Kidney (tissue), 14 donors: Measurements from ENCODE around the gene TNNI2. TPM values are rescaled to one million over a fixed set of nuclear protein-coding genes. Genes with fewer than 3 reads are reported as not detected.
"Not testable (repeated sequence)": the region's sequence is repeated elsewhere in the genome, so short reads cannot be mapped to it uniquely, and the experiment has no call there.

ENCODE experiments used
- DNase-seq, 5 donors: peaks; one replicate each; pipeline ENCODE4 v3.0.0-alpha.2; 2013 to 2020
- FAIRE-seq: peaks from 2 replicates; lab custom pipeline; 2012; peaks lifted over from hg19 to GRCh38; lab: Jason Lieb, UNC
- H3K27ac ChIP-seq, 2 donors: one replicate each; pipeline ENCODE4 v1.7.0; 2013; ENCODE audit warnings: low read depth in 2 of 2, low read length in 2 of 2, inconsistent platforms in 1 of 2
- H3K27me3 ChIP-seq: one replicate; pipeline ENCODE4 v1.7.1; 2013; ENCODE audit warnings: low read length, inconsistent platforms; ENCODE audit not compliant: control insufficient read depth, insufficient read depth
- H3K36me3 ChIP-seq, 3 donors: one replicate each; pipeline versions ENCODE4 v1.7.0 to v1.7.1; 2013; ENCODE audit warnings: low read length in 3 of 3, control low read depth in 1 of 3, inconsistent platforms in 1 of 3; ENCODE audit not compliant: insufficient read depth in 3 of 3, control insufficient read depth in 2 of 3
- H3K4me1 ChIP-seq, 3 donors: one replicate each; pipeline versions ENCODE4 v1.7.0 to v1.7.1; 2013; ENCODE audit warnings: low read length in 3 of 3, inconsistent platforms in 1 of 3, low read depth in 1 of 3; ENCODE audit not compliant: control insufficient read depth in 2 of 3, insufficient read depth in 2 of 3
- H3K4me3 ChIP-seq, 3 donors: one replicate each; pipeline versions ENCODE4 v1.7.0 to v1.8.1; 2013; ENCODE audit warnings: low read length in 3 of 3, control low read depth in 1 of 3, inconsistent platforms in 1 of 3
- H3K9ac ChIP-seq, 3 donors: one replicate each; pipeline versions ENCODE4 v1.7.0 to v1.7.1; 2013; ENCODE audit warnings: low read length in 3 of 3, control low read depth in 1 of 3, inconsistent platforms in 1 of 3
- H3K9me3 ChIP-seq, 3 donors: one replicate each; pipeline versions ENCODE4 v1.7.0 to v1.7.1; 2013; ENCODE audit warnings: low read length in 3 of 3, control low read depth in 1 of 3, inconsistent platforms in 1 of 3; ENCODE audit not compliant: control insufficient read depth in 2 of 3, insufficient read depth in 1 of 3
- intact Hi-C: fragments of 100-400 bp; cut with DNase I; formaldehyde crosslinking; loops from one replicate; pipeline ENCODE4 v1.11.1; 2022
- polyA plus RNA-seq: library from polyadenylated mRNA; stranded (reverse); fragments of 350-450 nt; fragmentation: Illumina TruSeq; extraction: RNeasy Lipid Tissue Mini Kit (QIAGEN cat#74804); gene quantifications from one replicate; pipeline ENCODE4 v1.2.3, GENCODE V29; 2014; ENCODE audit warnings: low read depth, low replicate concordance; ENCODE audit not compliant: insufficient read depth
- total RNA-seq: library from RNA; stranded (reverse); fragmentation: NEBNext Ultra II Directional; extraction: Animal tissue kit (Norgen Biotek cat#: 25700); gene quantifications from one replicate; pipeline ENCODE4 v1.2.1, GENCODE V29; 2021
- TF ChIP-seq, protein P1 (sequence below): IDR thresholded peaks from 3 replicates; pipeline ENCODE4 v1.5.1; 2012; ENCODE audit warnings: mild to moderate bottlenecking, moderate library complexity, borderline replicate concordance; ENCODE audit not compliant: insufficient read depth; ENCODE audit errors: extremely low read depth
- donor health status: control.
- donor health status: control.
- donor health status: control.
- donor health status: control.
- donor health status: control.
- donor health status: DM: yes; HTN: yes; CAD: no.
- donor health status: Normal renal cell carcinoma (clear cell type).

Gene TNNI2
- total and polyA plus RNA-seq, 2 donors from 2014 or later = 1.3 TPM; not detected in 1

DNA sequence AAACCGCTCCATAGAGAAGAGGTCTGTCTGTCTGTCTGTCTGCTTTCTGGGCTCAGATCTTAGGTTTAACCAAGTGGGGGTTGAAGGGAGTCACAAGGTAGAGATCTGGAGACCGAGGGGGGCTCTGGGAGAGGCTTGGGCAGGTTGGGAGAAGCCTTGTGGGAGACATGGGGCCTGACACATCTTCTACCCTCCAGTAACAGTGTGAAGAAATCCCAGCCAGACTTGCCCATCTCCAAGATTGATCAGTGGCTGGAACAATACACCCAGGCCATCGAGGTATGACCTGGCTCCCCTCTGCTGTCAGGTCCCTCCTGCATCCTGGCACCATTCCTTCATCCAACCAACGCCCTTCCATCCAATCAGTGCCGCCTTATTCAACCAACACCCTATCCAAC is 45.5 kb downstream of the TNNI2 start:
- H3K9ac ChIP-seq = no peak overlapping the region
- no peaks in the 10 kb centered on the region for H3K36me3 ChIP-seq
- intact Hi-C loops = no loop called here
- H3K9me3 ChIP-seq = no peaks in the 10 kb centered on the region
- no peak overlapping the region for H3K27ac ChIP-seq
- H3K4me1 ChIP-seq = no peaks in the 10 kb centered on the region
- TF ChIP-seq, protein P1, sequence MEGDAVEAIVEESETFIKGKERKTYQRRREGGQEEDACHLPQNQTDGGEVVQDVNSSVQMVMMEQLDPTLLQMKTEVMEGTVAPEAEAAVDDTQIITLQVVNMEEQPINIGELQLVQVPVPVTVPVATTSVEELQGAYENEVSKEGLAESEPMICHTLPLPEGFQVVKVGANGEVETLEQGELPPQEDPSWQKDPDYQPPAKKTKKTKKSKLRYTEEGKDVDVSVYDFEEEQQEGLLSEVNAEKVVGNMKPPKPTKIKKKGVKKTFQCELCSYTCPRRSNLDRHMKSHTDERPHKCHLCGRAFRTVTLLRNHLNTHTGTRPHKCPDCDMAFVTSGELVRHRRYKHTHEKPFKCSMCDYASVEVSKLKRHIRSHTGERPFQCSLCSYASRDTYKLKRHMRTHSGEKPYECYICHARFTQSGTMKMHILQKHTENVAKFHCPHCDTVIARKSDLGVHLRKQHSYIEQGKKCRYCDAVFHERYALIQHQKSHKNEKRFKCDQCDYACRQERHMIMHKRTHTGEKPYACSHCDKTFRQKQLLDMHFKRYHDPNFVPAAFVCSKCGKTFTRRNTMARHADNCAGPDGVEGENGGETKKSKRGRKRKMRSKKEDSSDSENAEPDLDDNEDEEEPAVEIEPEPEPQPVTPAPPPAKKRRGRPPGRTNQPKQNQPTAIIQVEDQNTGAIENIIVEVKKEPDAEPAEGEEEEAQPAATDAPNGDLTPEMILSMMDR = no peak
- H3K4me3 ChIP-seq = no peak overlapping the region
- DNase-seq (peak in 2 of 5 donors; percentile 13 to 17), FAIRE-seq (no peak)
- H3K27me3 ChIP-seq = no peaks in the 10 kb centered on the region

DNA sequence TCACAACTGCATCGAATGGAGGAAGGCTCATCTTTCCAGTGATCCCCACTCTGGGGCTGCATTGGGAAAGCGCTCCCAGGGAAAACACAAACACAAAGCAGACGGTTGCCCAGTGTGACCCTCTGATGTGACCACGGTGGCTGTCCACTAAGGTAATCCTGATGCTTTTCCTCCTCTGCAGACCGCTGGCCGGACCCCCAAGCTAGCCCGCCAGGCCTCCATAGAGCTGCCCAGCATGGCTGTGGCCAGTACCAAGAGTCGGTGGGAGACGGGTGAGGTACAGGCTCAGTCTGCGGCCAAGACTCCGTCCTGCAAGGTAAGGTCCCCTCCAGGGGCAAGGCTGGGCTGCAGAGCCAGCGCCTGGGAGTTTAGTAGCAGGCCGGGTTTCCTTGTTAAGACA is 47.8 kb downstream of the TNNI2 start:
- H3K4me1 ChIP-seq, H3K36me3 ChIP-seq, H3K27me3 ChIP-seq, H3K4me3 ChIP-seq, intact Hi-C loops, DNase-seq, H3K27ac ChIP-seq, H3K9me3 ChIP-seq, H3K9ac ChIP-seq, FAIRE-seq: not testable (repeated sequence)

DNA sequence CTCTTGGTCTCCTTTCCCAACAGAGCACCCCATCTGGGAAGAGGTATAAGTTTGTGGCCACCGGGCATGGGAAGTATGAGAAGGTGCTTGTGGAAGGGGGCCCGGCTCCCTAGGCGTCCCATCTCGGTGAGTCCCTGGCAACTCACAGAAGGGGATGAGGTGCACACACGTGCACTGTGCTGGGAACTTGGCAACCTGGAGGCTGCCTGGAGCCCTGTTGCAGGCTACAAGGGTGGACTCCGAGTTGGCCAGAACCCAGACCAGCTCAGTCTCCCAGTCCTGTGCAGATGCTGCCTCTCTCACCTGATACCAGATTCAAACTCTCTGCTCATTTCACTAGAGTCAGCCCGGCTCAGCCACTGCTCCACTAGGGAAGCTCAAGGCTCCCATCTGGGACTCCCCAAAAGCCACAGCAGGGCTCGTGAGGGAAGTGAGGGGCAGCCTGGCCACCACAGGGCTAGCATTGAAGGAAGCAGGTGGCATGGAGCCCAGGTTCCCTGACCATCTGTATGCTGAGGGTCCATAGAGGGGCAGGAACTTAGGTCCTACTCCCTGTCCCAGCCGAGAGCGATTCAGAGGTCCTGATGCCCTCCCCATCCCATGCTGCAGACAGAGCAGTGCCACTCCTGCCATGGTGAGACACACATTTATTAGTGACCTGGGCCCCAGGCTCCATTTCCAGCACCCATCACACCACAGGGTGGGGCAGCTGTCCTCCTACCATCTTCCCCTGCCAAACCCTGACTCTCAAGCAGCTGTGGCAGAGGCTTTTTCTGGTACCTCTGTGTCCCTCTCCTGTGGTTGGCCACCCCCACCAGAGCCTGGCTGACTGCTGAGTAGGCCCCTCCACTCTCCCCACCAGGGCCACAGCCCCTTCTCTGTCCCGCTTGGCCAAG is 48.9 kb downstream of the TNNI2 start:
- intact Hi-C loops = no loop called here
- Histone ChIP-seq H3K27ac (no peak overlapping the region), H3K4me3 (no peak overlapping the region), H3K9ac (no peak overlapping the region), H3K4me1 (no peaks in the 10 kb centered on the region), H3K27me3 (no peaks in the 10 kb centered on the region), H3K9me3 (no peaks in the 10 kb centered on the region), H3K36me3 (no peaks in the 10 kb centered on the region)
- TF ChIP-seq, protein P1 = no peak
- DNase-seq (peak in 1 of 5 donors; percentile 56), FAIRE-seq (no peak)

DNA sequence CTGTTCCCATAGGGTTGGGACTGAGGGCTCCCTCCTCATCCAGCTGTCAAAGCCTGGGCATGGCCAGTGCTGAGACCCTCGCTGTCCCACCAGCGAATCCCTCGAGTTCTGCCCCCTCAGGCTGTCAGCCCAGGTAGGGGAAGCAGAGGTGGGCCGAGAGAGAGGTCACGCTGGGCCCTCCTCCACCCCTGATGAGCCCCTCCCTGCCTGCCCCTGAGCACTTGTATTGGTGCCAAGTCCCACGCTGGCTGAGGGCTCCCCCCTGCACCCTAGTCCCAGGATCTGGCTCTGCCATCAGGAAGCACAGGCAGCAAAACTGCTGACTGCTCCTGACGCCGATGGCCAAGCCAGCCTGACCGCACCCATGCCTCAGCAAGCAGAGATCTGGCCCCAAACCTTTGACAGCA is 49.6 kb downstream of the TNNI2 start:
- DNase-seq (peak in 1 of 5 donors; percentile 68), FAIRE-seq (no peak)
- no peak overlapping the region for H3K9ac ChIP-seq
- TF ChIP-seq, protein P1 = no peak
- no peaks in the 10 kb centered on the region for H3K27me3 ChIP-seq
- H3K9me3 ChIP-seq = no peaks in the 10 kb centered on the region
- H3K4me3 ChIP-seq = no peak overlapping the region
- intact Hi-C loops = no loop called here
- no peaks in the 10 kb centered on the region for H3K4me1 ChIP-seq
- H3K36me3 ChIP-seq = no peaks in the 10 kb centered on the region
- H3K27ac ChIP-seq = no peak overlapping the region
